ENCODE results near the gene TMEM202. TPM values are rescaled to one million over a fixed set of nuclear protein-coding genes. Genes with fewer than 3 reads are reported as not detected.

The TMEM202 gene
- total and polyA plus RNA-seq, 2 of the 13 experiments (the other 11 are each of a cell fraction or from before 2014, with no cell fraction given): not detected

- TF ChIP-seq MYPOP (CRISPR knock-in tag; IDR thresholded peaks at IDR 0.05) (0 out of 2 replicates have a peak, but pooled peaks have one; percentile 27), SIN3B (IDR thresholded peaks at IDR 0.05; ENCODE audit: low read length) (no peak), ZNF337 (CRISPR knock-in tag; IDR thresholded peaks at IDR 0.05; ENCODE audit: borderline replicate concordance, low read depth) (no peak), ZFP41 (CRISPR knock-in tag; IDR thresholded peaks at IDR 0.05; ENCODE audit: borderline replicate concordance) (no peak), SAP130 (CRISPR knock-in tag; IDR thresholded peaks at IDR 0.05; ENCODE audit: low read depth) (peak; percentile 56), ZNF850 (CRISPR knock-in tag; conservative IDR thresholded peaks at IDR 0.05) (no peak)
Observed at GRCh38 chr15:72398648-72399047, 543 bp downstream of the TMEM202 start (continued).

- POLR2A ChIA-PET: no interaction called here
- TF ChIP-seq CREB1 (IDR thresholded peaks at IDR 0.05) (no peak), CREB1 (CRISPR knock-in tag; IDR thresholded peaks at IDR 0.05) (no peak), ZNF326 (CRISPR knock-in tag; IDR thresholded peaks at IDR 0.05; ENCODE audit: borderline replicate concordance) (no peak), BCLAF1 (IDR thresholded peaks at IDR 0.05) (no peak), PBX3 (CRISPR knock-in tag; IDR thresholded peaks at IDR 0.05; ENCODE audit: borderline replicate concordance) (no peak), ZBTB10 (CRISPR knock-in tag; IDR thresholded peaks at IDR 0.05; ENCODE audit: borderline replicate concordance) (no peak), MED8 (CRISPR knock-in tag; IDR thresholded peaks at IDR 0.05; ENCODE audit: insufficient replicate concordance) (no peak), KDM5B (CRISPR knock-in tag; IDR thresholded peaks at IDR 0.05; ENCODE audit: borderline replicate concordance) (no peak), AHR (CRISPR knock-in tag; IDR thresholded peaks at IDR 0.05) (no peak), ZNF879 (CRISPR knock-in tag; IDR thresholded peaks at IDR 0.05) (no peak), PAX8 (CRISPR knock-in tag; IDR thresholded peaks at IDR 0.05; ENCODE audit: borderline replicate concordance) (no peak), TAF1 (CRISPR knock-in tag; IDR thresholded peaks at IDR 0.05) (no peak)
Observed at GRCh38 chr15:72402726-72403125, 4.6 kb downstream of the TMEM202 start.

More at GRCh38 chr15:72402726-72403125, 4.6 kb downstream of the TMEM202 start:
- H2AFZ ChIP-seq (ENCODE audit: low read length): no peak overlapping the region
- H3K9ac ChIP-seq (ENCODE audit: insufficient read depth, low read depth, low read length): no peak overlapping the region
- intact Hi-C loops (cut with micrococcal nuclease; ENCODE audit: unreplicated experiment) (no loop called here), in situ Hi-C loops (cut with HindIII; ENCODE audit: extremely low pct_ligation_motif_present, low pct_unique_long_range_greater_than_20kb) (no loop called here)
- FAIRE-seq (no peak), ATAC-seq (no peak), DNase-seq (ENCODE audit: low spot score) (no peak)
- peaks cover 0 to 6% of the 10 kb centered on the region in 2 experiments; a peak in 2 of 5 replicates for H3K27me3 ChIP-seq (ENCODE audit: control insufficient read depth in 1 of 2, insufficient read depth in 2 of 2, low read length in 2 of 2)
- H4K20me1 ChIP-seq (ENCODE audit: insufficient read depth, low read length): no peaks in the 10 kb centered on the region
- H3K79me2 ChIP-seq (ENCODE audit: insufficient read depth, low read length): no peaks in the 10 kb centered on the region
- no peak overlapping the region for H3K4me3 ChIP-seq (replicated peaks in 1 of 3; ENCODE audit: insufficient read depth in 1 of 3, low read depth in 2 of 3, low read length in 3 of 3)
- WGBS (ENCODE audit: low lambda C conversion rate): 11% methylated on average over 2 of the region's 5 CpGs
- H3K4me1 ChIP-seq (ENCODE audit: insufficient read depth, low read length): peaks cover 19% of the 10 kb centered on the region
- no peak overlapping the region for H3K27ac ChIP-seq (ENCODE audit: extremely low read length, insufficient read depth, low read length)
- BruUV-seq (replicated peaks): no TSS peak
- no peak overlapping the region for H3K4me2 ChIP-seq (ENCODE audit: low read depth, low read length)
- no peaks in the 10 kb centered on the region for H3K36me3 ChIP-seq (replicated peaks in 1 of 2; ENCODE audit: control insufficient read depth in 1 of 2, insufficient read depth in 2 of 2, low read length in 2 of 2)
- CTCF ChIA-PET (ENCODE audit: low intra/inter-chr PET ratio, low total read pairs): no interaction called here
- no peaks in the 10 kb centered on the region for H3K9me3 ChIP-seq (ENCODE audit: low read length)

Data from HepG2 (cell line).